ENCODE measurements around the gene FAM174C. TPM values are rescaled to one million over a fixed set of nuclear protein-coding genes. Genes with fewer than 3 reads are reported as not detected.

Gene FAM174C
- total RNA-seq, 3 donors from 2014 or later, result 34.2 to 40.1 (median 39.8) TPM

GRCh38 chr19:1228161-1228957, 47.0 kb upstream of the FAM174C start:
- Histone ChIP-seq H3K36me3 (ENCODE audit: low read depth) (peaks cover 3% of the 10 kb centered on the region), H3K9me3 (no peaks in the 10 kb centered on the region), H3K4me3 (no peak overlapping the region), H3K4me1 (ENCODE audit: low read depth) (peaks cover 8% of the 10 kb centered on the region)
- intact Hi-C loops (cut with DNase I, micrococcal nuclease), result no loop called here
- DNase-seq (no peak), ATAC-seq (no peak)
- TF ChIP-seq, protein P1, sequence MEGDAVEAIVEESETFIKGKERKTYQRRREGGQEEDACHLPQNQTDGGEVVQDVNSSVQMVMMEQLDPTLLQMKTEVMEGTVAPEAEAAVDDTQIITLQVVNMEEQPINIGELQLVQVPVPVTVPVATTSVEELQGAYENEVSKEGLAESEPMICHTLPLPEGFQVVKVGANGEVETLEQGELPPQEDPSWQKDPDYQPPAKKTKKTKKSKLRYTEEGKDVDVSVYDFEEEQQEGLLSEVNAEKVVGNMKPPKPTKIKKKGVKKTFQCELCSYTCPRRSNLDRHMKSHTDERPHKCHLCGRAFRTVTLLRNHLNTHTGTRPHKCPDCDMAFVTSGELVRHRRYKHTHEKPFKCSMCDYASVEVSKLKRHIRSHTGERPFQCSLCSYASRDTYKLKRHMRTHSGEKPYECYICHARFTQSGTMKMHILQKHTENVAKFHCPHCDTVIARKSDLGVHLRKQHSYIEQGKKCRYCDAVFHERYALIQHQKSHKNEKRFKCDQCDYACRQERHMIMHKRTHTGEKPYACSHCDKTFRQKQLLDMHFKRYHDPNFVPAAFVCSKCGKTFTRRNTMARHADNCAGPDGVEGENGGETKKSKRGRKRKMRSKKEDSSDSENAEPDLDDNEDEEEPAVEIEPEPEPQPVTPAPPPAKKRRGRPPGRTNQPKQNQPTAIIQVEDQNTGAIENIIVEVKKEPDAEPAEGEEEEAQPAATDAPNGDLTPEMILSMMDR (IDR thresholded peaks at IDR 0.05), result no peak

GRCh38 chr19:1229056-1229923, 46.0 kb upstream of the FAM174C start:
- DNase-seq, result no peak
- no peak overlapping the region for H3K4me3 ChIP-seq
- H3K4me1 ChIP-seq (ENCODE audit: low read depth), result peaks cover 16% of the 10 kb centered on the region
- no peaks in the 10 kb centered on the region for H3K9me3 ChIP-seq
- H3K36me3 ChIP-seq (ENCODE audit: low read depth), result peaks cover 3% of the 10 kb centered on the region
- TF ChIP-seq, protein P1 (IDR thresholded peaks at IDR 0.05), result no peak
- no peak for ATAC-seq
- intact Hi-C loops (cut with DNase I, micrococcal nuclease), result no loop called here

GRCh38 chr19:1229924-1230782, 45.2 kb upstream of the FAM174C start:
- H3K4me3 ChIP-seq, result no peak overlapping the region
- TF ChIP-seq, protein P1 (IDR thresholded peaks at IDR 0.05), result no peak
- intact Hi-C loops (cut with DNase I, micrococcal nuclease), result no loop called here
- H3K4me1 ChIP-seq (ENCODE audit: low read depth), result peaks cover 16% of the 10 kb centered on the region
- no peaks in the 10 kb centered on the region for H3K9me3 ChIP-seq
- H3K36me3 ChIP-seq (ENCODE audit: low read depth), result peaks cover 3% of the 10 kb centered on the region
- ATAC-seq (no peak), DNase-seq (no peak)

GRCh38 chr19:1230783-1231489, 44.4 kb upstream of the FAM174C start:
- no peak overlapping the region for H3K4me3 ChIP-seq
- intact Hi-C loops (cut with DNase I, micrococcal nuclease), result no loop called here
- ATAC-seq (no peak), DNase-seq (no peak)
- peaks cover 3% of the 10 kb centered on the region for H3K36me3 ChIP-seq (ENCODE audit: low read depth)
- H3K4me1 ChIP-seq (ENCODE audit: low read depth), result peaks cover 16% of the 10 kb centered on the region
- H3K9me3 ChIP-seq, result no peaks in the 10 kb centered on the region
- TF ChIP-seq, protein P1 (IDR thresholded peaks at IDR 0.05), result no peak

Data from mucosa of descending colon (tissue), 3 donors.